ENCODE results near the gene XRCC5.

XRCC5 gene

DNA sequence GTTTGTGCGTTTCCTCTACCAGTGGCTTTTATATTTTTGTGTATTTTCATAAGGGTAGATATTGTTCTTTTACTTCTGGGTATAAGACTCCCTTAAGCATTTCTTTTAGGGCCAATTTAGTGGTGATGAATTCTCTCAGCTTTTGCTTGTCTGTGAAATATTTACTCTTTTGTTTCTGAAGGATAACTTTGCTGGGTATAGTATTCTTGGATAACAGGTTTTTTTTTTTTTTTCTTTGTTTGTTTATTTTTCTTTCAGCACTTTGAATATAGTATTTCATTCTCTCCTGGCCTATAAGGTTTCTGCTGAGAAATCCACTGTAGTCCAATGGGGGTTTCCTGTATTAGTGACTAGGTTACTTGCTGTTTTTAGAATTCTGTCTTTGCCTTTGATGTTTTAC lies 122.7 kb downstream of the XRCC5 start:
- no peak for DNase-seq (ENCODE audit: low read depth in 2 of 2)

- no peak for DNase-seq (ENCODE audit: low read depth in 2 of 2)
These were observed 123.6 kb downstream of the XRCC5 start for GRCh38 chr2:216232721-216233120.

DNA sequence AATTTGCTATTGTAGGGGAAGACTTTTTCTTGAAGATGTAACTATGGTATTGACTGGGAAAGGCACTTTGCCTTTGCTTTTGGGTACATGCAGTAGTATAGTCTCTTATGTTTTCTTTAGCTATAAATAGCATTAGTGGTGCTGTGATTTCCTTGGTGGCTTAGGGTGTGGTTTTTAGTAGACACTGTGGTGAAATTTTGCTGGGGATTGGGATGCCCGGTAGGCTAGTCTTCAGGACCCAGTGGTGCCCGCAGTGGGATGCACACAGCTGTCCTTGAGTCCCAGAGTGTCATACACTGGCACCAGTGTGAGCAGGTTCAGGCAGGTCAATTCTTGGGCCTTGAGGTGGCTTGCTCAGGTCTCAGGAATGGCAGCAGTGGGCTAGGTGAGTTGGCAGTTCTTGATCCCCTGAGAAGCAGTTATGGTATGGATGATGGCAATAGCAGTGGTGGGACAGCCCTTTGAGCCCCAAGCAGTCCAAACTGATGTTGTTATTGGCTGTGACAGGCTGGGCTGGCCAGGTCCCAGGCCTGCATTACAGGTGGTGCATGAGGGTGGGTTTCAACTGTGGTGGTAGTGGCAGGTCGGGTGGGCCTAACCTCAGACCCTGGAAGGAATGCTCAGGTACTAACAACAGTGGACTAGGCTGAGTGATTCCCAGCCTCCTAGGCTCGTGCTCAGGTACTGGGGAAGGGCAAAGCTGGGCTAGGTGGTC lies 124.3 kb downstream of the XRCC5 start:
- no peak for DNase-seq (ENCODE audit: low read depth in 2 of 2)

- no peak for DNase-seq (ENCODE audit: low read depth in 2 of 2)
These were observed 125.0 kb downstream of the XRCC5 start for GRCh38 chr2:216234106-216234505.

GRCh38 chr2:216235462-216235861 lies 126.3 kb downstream of the XRCC5 start:
- no peak for DNase-seq (ENCODE audit: low read depth in 2 of 2)

GRCh38 chr2:216235896-216236295 lies 126.7 kb downstream of the XRCC5 start:
- no peak for DNase-seq (ENCODE audit: low read depth in 2 of 2)

- DNase-seq (ENCODE audit: low read depth in 2 of 2) = no peak
These were observed 127.3 kb downstream of the XRCC5 start for GRCh38 chr2:216236486-216236885.

GRCh38 chr2:216242365-216242764 lies 133.2 kb downstream of the XRCC5 start:
- DNase-seq (ENCODE audit: low read depth in 2 of 2) = no peak

- no peak for DNase-seq (ENCODE audit: low read depth in 2 of 2)
These were observed 133.9 kb downstream of the XRCC5 start for GRCh38 chr2:216243026-216243425.

DNA sequence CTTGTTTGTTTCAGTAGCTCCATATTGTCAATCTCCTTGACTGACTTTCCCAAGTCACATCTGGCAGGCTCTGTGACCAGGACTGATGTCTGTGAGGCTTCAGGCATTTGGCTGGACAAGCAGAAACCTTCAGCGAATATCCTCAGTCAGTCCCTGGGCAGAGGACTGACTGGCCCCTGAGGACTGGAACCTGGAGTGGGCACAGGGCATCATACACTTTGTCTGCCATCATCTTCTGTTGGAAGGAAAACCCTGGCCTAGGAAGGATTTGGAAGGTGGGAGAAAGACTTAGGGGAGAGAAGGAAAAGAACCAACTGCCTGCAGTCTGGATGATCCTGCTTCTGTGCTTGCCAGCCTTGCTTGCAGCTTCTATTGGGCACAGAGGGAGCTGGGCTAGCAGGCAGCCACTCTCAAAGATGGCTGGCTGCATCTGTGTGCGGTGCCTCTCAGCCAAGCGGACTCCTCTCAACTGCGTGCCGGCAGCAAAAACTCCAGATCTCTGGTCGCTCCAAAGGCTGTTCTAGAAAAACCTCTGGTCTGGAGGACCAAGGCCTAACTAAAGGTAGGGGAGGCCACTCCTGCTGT lies 136.3 kb downstream of the XRCC5 start:
- DNase-seq (ENCODE audit: low read depth in 2 of 2) = no peak

DNA sequence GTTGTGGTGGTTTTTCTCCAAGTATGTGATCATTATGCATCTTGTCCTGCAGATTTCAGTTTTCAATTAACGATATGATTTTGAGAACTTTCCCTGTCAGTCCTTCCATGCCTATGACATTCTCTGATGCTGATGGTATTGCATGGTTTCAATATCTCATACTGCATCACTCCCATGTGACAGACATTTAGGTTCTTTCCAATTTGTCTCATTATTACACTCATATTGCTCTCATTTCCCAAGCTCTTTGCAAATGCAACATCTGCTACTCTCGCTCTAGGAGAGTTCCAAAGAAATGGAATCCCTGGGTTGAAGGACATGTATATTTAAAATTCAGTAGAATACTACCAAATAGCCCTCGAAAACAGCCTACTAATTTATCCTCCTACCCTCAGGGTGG lies 137.6 kb downstream of the XRCC5 start:
- DNase-seq (ENCODE audit: low read depth in 2 of 2) = no peak

All from stimulated activated CD4-positive, alpha-beta T cell treated with anti-CD3 and anti-CD28 coated beads, Interleukin-12 subunit alpha, Interleukin-12 subunit beta, amount 100 ng/mL, for 24 hours (primary cell).